Subcutaneous abdominal adipose tissue (tissue), 5 donors: ENCODE measurements around the gene ANTXR2.

Source experiments
- H3K27ac ChIP-seq: one replicate; pipeline ENCODE4 v1.7.0; 2013; ENCODE audit warnings: low read depth, mild to moderate bottlenecking, inconsistent platforms, low read length, moderate library complexity
- H3K27me3 ChIP-seq, 5 donors: one replicate each; pipeline ENCODE4 v1.7.0; 2013; ENCODE audit warnings: low read length in 5 of 5, inconsistent platforms in 1 of 5; ENCODE audit not compliant: control insufficient read depth in 5 of 5, insufficient read depth in 4 of 5
- H3K36me3 ChIP-seq, 5 donors: one replicate each; pipeline ENCODE4 v1.7.0; 2013; ENCODE audit warnings: low read length in 5 of 5; ENCODE audit not compliant: control insufficient read depth in 5 of 5, insufficient read depth in 5 of 5
- H3K4me1 ChIP-seq, 5 donors: one replicate each; pipeline ENCODE4 v1.7.0; 2013; ENCODE audit warnings: low read length in 5 of 5, mild to moderate bottlenecking in 3 of 5, moderate library complexity in 1 of 5; ENCODE audit not compliant: control insufficient read depth in 5 of 5, insufficient read depth in 5 of 5
- H3K4me3 ChIP-seq, 5 donors: one replicate each; pipeline ENCODE4 v1.7.0; 2013; ENCODE audit warnings: low read length in 5 of 5, low read depth in 1 of 5
- H3K9ac ChIP-seq, 5 donors: one replicate each; pipeline ENCODE4 v1.7.0; 2013; ENCODE audit warnings: low read length in 5 of 5, mild to moderate bottlenecking in 4 of 5, moderate library complexity in 3 of 5
- H3K9me3 ChIP-seq, 5 donors: one replicate each; pipeline ENCODE4 v1.7.0; 2013; ENCODE audit warnings: low read length in 5 of 5; ENCODE audit not compliant: control insufficient read depth in 5 of 5
- donor health status: healthy.
- donor health status: healthy.
- donor health status: healthy.
- donor health status: healthy.
- donor health status: healthy.

Gene ANTXR2

GRCh38 chr4:79854856-79855502 lies 218.1 kb downstream of the ANTXR2 start:
- no peaks in the 10 kb centered on the region for H3K9me3 ChIP-seq
- no peaks in the 10 kb centered on the region for H3K27me3 ChIP-seq
- no peaks in the 10 kb centered on the region for H3K36me3 ChIP-seq
- H3K4me1 ChIP-seq, result peaks cover 0 to 5% (median 5%) of the 10 kb centered on the region in 5 donors
- no peak overlapping the region for H3K9ac ChIP-seq
- H3K27ac ChIP-seq, result no peak overlapping the region
- H3K4me3 ChIP-seq, result no peak overlapping the region

GRCh38 chr4:79852305-79852730 lies 220.7 kb downstream of the ANTXR2 start:
- Histone ChIP-seq H3K9me3 (no peaks in the 10 kb centered on the region), H3K9ac (no peak overlapping the region), H3K27me3 (no peaks in the 10 kb centered on the region), H3K27ac (peak overlapping the region; percentile 21), H3K4me3 (no peak overlapping the region), H3K4me1 (peaks cover 0 to 5% (median 5%) of the 10 kb centered on the region in 5 donors), H3K36me3 (no peaks in the 10 kb centered on the region)

GRCh38 chr4:79851625-79852304 lies 221.3 kb downstream of the ANTXR2 start:
- H3K4me1 ChIP-seq, result peaks cover 0 to 5% (median 5%) of the 10 kb centered on the region in 5 donors
- no peaks in the 10 kb centered on the region for H3K27me3 ChIP-seq
- peak overlapping the region; percentile 21 for H3K27ac ChIP-seq
- H3K9me3 ChIP-seq, result no peaks in the 10 kb centered on the region
- no peaks in the 10 kb centered on the region for H3K36me3 ChIP-seq
- H3K4me3 ChIP-seq, result no peak overlapping the region
- no peak overlapping the region for H3K9ac ChIP-seq
